Hematopoietic multipotent progenitor cell treated with erythropoietin and hydrocortisone succinate and interleukin-3 and kit ligand, for 4 days (in vitro differentiated cells): ENCODE results near the gene CFAP46.
"Not testable (repeated sequence)": the region's sequence is repeated elsewhere in the genome, so short reads cannot be mapped to it uniquely, and the experiment has no call there.

Experiments
- DNase-seq: peaks from one replicate; pipeline ENCODE4 v3.0.0-alpha.2; 2015

CFAP46 gene

GRCh38 chr10:132785723-132786475, 156.5 kb downstream of the CFAP46 start, which contains the start of gene NKX6-2:
Gene NKX6-2, minus strand, starts transcription at chr10:132786147. Its CDS starts 199 bp downstream, at chr10:132785948.
- peak; percentile 28 for DNase-seq

- DNase-seq = peak; percentile 22
Observed at GRCh38 chr10:132784866-132785722, 157.3 kb downstream of the CFAP46 start.

- DNase-seq = no peak
Observed at GRCh38 chr10:132783940-132784865, 158.2 kb downstream of the CFAP46 start.

- no peak for DNase-seq
Observed at GRCh38 chr10:132783165-132783939, 159.0 kb downstream of the CFAP46 start.

- no peak for DNase-seq
Observed at GRCh38 chr10:132781556-132781955, 160.8 kb downstream of the CFAP46 start.

- DNase-seq = no peak
Observed at GRCh38 chr10:132780356-132780755, 162.0 kb downstream of the CFAP46 start.

- DNase-seq = no peak
Observed at GRCh38 chr10:132779549-132780294, 162.6 kb downstream of the CFAP46 start.

GRCh38 chr10:132777441-132777840, 164.9 kb downstream of the CFAP46 start:
- no peak for DNase-seq

- no peak for DNase-seq
Observed at GRCh38 chr10:132776821-132777220, 165.5 kb downstream of the CFAP46 start.

GRCh38 chr10:132776186-132776585, 166.2 kb downstream of the CFAP46 start:
- DNase-seq = no peak

- DNase-seq = no peak
Observed at GRCh38 chr10:132774902-132775863, 167.2 kb downstream of the CFAP46 start.

- DNase-seq = no peak
Observed at GRCh38 chr10:132774181-132774901, 168.0 kb downstream of the CFAP46 start.

GRCh38 chr10:132772816-132773215, 169.6 kb downstream of the CFAP46 start:
- DNase-seq = not testable (repeated sequence)

- no peak for DNase-seq
Observed at GRCh38 chr10:132770061-132771021, 172.0 kb downstream of the CFAP46 start.

- DNase-seq = no peak
Observed at GRCh38 chr10:132768346-132769248, 173.8 kb downstream of the CFAP46 start.

- no peak for DNase-seq
Observed at GRCh38 chr10:132766291-132766690, 176.1 kb downstream of the CFAP46 start.

GRCh38 chr10:132765435-132765834, 176.9 kb downstream of the CFAP46 start:
- DNase-seq = no peak
